Thoracic aorta (tissue), 2 donors: ENCODE measurements around the gene ARFRP1. TPM values are rescaled to one million over a fixed set of nuclear protein-coding genes. Genes with fewer than 3 reads are reported as not detected.
A peak's percentile ranks its signal among the peaks of the same experiment; 100 is the strongest.

Experiments
- ATAC-seq: fragments of 150-250 bp; one replicate; pipeline ENCODE4 v1.8.0; 2017; ENCODE audit warnings: low read depth; ENCODE audit not compliant: insufficient number of reproducible peaks, low FRiP score
- DNase-seq: peaks from one replicate; pipeline ENCODE4 v3.0.0-alpha.2; 2020; ENCODE audit warnings: low spot score
- H3K27ac ChIP-seq, 2 donors: fragments of 200-600 bp; sonication (generic); 1 replicate in 1 of 2; 2 replicates in 1 of 2; pipeline ENCODE4 v1.5.1; 2016; ENCODE audit warnings: mild to moderate bottlenecking in 2 of 2, moderate library complexity in 2 of 2
- H3K27me3 ChIP-seq: fragments of 200-600 bp; sonication (generic); replicated peaks from 2 replicates; pipeline ENCODE4 v1.6.0; 2016; ENCODE audit warnings: mild to moderate bottlenecking; ENCODE audit not compliant: insufficient read depth
- H3K36me3 ChIP-seq: fragments of 200-600 bp; sonication (generic); one replicate; pipeline ENCODE4 v1.5.1; 2016
- H3K4me1 ChIP-seq, 2 donors: fragments of 200-600 bp; sonication (generic); 1 replicate in 1 of 2; 2 replicates in 1 of 2; pipeline versions ENCODE4 v1.5.1 to v1.6.0; 2016; ENCODE audit warnings: low read depth in 2 of 2, mild to moderate bottlenecking in 1 of 2; ENCODE audit not compliant: control insufficient read depth in 1 of 2
- H3K4me3 ChIP-seq: fragments of 200-600 bp; sonication (generic); 2 replicates; pipeline ENCODE4 v1.5.1; 2016; ENCODE audit warnings: mild to moderate bottlenecking
- H3K9me3 ChIP-seq: fragments of 200-600 bp; sonication (generic); 2 replicates; pipeline ENCODE4 v1.5.1; 2016
- CTCF ChIP-seq: fragments of 200-600 bp; sonication (generic); IDR thresholded peaks from one replicate; pipeline ENCODE4 v1.5.1; 2019; ENCODE audit warnings: antibody characterized with exemption
- total RNA-seq, 2 donors: library from RNA; depleted of rRNA; stranded (reverse); fragments of >200 nt; gene quantifications; one replicate each; pipeline versions ENCODE4 v1.1.0 to v1.2.3, GENCODE V29; 2016

Gene ARFRP1
- total RNA-seq, 2 donors from 2014 or later: 56.4 to 57.8 TPM

GRCh38 chr20:63696628-63697356, 11.0 kb downstream of the ARFRP1 start, which contains the start of gene TNFRSF6B:
Gene TNFRSF6B (plus strand): TSS chr20:63696652. CDS start chr20:63696768, 116 bp downstream.
- no peak for DNase-seq
- Histone ChIP-seq H3K27ac (no peak within 1 kb of the TSS), H3K4me1 (peaks cover 25 to 46% of the 10 kb centered on the region in 2 donors), H3K9me3 (no peaks in the 10 kb centered on the region), H3K4me3 (peak within 1 kb of the TSS; percentile 51), H3K27me3 (no peaks in the 10 kb centered on the region), H3K36me3 (peaks cover 7% of the 10 kb centered on the region)
- ATAC-seq: no peak
- no peak for TF ChIP-seq CTCF

- no peak for ATAC-seq
- TF ChIP-seq CTCF: no peak
- Histone ChIP-seq H3K4me3 (peak overlapping the region; percentile 51), H3K4me1 (peaks cover 25 to 46% of the 10 kb centered on the region in 2 donors), H3K27ac (no peak overlapping the region), H3K9me3 (no peaks in the 10 kb centered on the region), H3K36me3 (peaks cover 7% of the 10 kb centered on the region), H3K27me3 (no peaks in the 10 kb centered on the region)
- DNase-seq: no peak
Observed at GRCh38 chr20:63696306-63696627, 11.5 kb downstream of the ARFRP1 start.

- peaks cover 7% of the 10 kb centered on the region for H3K36me3 ChIP-seq
- DNase-seq: no peak
- H3K9me3 ChIP-seq: no peaks in the 10 kb centered on the region
- no peaks in the 10 kb centered on the region for H3K27me3 ChIP-seq
- H3K4me1 ChIP-seq: peaks cover 25 to 46% of the 10 kb centered on the region in 2 donors
- H3K4me3 ChIP-seq: no peak overlapping the region
- H3K27ac ChIP-seq: no peak overlapping the region
- no peak for TF ChIP-seq CTCF
- ATAC-seq: no peak
Observed at GRCh38 chr20:63695424-63696305, 12.1 kb downstream of the ARFRP1 start.

- Histone ChIP-seq H3K9me3 (no peaks in the 10 kb centered on the region), H3K4me3 (no peak overlapping the region), H3K27ac (no peak overlapping the region), H3K4me1 (peaks cover 25 to 43% of the 10 kb centered on the region in 2 donors), H3K27me3 (no peaks in the 10 kb centered on the region), H3K36me3 (peaks cover 7% of the 10 kb centered on the region)
- ATAC-seq: no peak
- DNase-seq: no peak
- no peak for TF ChIP-seq CTCF
Observed at GRCh38 chr20:63694584-63695423, 13.0 kb downstream of the ARFRP1 start.
